Esophagus squamous epithelium (tissue), 4 donors: ENCODE measurements around the gene CORIN.

ENCODE experiments used
- CTCF ChIP-seq, 6 experiments: fragments of 450-650 bp in 4 of 6; fragments of 200-600 bp in 2 of 6; sonication (generic) in 2 of 6; IDR thresholded peaks; one replicate each; pipeline ENCODE4 v1.5.1; 2016 to 2019; ENCODE audit warnings: antibody characterized with exemption in 6 of 6, mild to moderate bottlenecking in 4 of 6, moderate library complexity in 4 of 6
- POLR2A ChIP-seq, 4 donors: fragments of 450-650 bp; IDR thresholded peaks; one replicate each; pipeline ENCODE4 v1.6.1; 2017; ENCODE audit warnings: antibody characterized with exemption in 4 of 4, mild to moderate bottlenecking in 4 of 4, moderate library complexity in 3 of 4

- TF ChIP-seq CTCF (IDR thresholded peaks at IDR 0.05), result no peak
- no peak for TF ChIP-seq POLR2A (IDR thresholded peaks at IDR 0.05)
Measured at GRCh38 chr4:47672696-47673095, 165.2 kb downstream of the CORIN start.
